K562 (cell line): Measurements from ENCODE around the gene GAA. TPM values are rescaled to one million over a fixed set of nuclear protein-coding genes. Genes with fewer than 3 reads are reported as not detected.

Source experiments
- ATAC-seq: fragments of 200-7000 bp; cut with Tn5 transposase; 3 replicates; pipeline ENCODE4 v1.9.1; 2020; ENCODE audit warnings: moderate library complexity
- BruUV-seq: library from RNA; stranded (reverse); fragments of 400-500 nt; replicated peaks from 2 replicates; lab custom pipeline; 2021; lab: Mats Ljungman, UMichigan
- CTCF ChIA-PET: fragments of 300-600 bp; formaldehyde crosslinking; extraction: SDS; loops from one replicate; lab custom pipeline; 2021; ENCODE audit warnings: low intra/inter-chr PET ratio; lab: Yijun Ruan, JAX
- POLR2A ChIA-PET: fragments of 300-600, 350-650 bp; sonication (Branson Sonifier 250); formaldehyde crosslinking; extraction: SDS; loops from one replicate; lab custom pipeline; 2021; ENCODE audit warnings: antibody characterized with exemption, inconsistent platforms; lab: Yijun Ruan, JAX
- DNase-seq, 4 experiments: peaks; one replicate each; pipeline versions ENCODE4 v3.0.0 to v3.0.0-alpha.2; 2011 to 2018; ENCODE audit warnings: low spot score in 3 of 4, mixed read lengths in 3 of 4; ENCODE audit errors: extremely low read depth in 1 of 4
- FAIRE-seq: peaks from 2 replicates; lab custom pipeline; 2011; peaks lifted over from hg19 to GRCh38; lab: Jason Lieb, UNC
- H2AFZ ChIP-seq: 2 replicates; pipeline ENCODE4 v1.6.0; 2011; ENCODE audit warnings: low read depth, low read length, control low read depth, inconsistent platforms
- H3K27ac ChIP-seq: fragments of 200-600 bp; 3 replicates; pipeline ENCODE4 v1.8.0; 2011; ENCODE audit warnings: low read depth, mild to moderate bottlenecking, control low read depth, inconsistent platforms, low read length, moderate library complexity, mixed read lengths; ENCODE audit errors: extremely low read depth
- H3K27me3 ChIP-seq, 2 experiments: fragments of 300-600 bp in 1 of 2; 2 replicates in 1 of 2; 3 replicates in 1 of 2; pipeline versions ENCODE4 v1.6.0 to v1.8.0; 2011; ENCODE audit warnings: inconsistent platforms in 2 of 2, low read length in 2 of 2, mild to moderate bottlenecking in 1 of 2, mixed read lengths in 1 of 2, moderate library complexity in 1 of 2; ENCODE audit not compliant: control insufficient read depth in 2 of 2, insufficient read depth in 2 of 2
- H3K36me3 ChIP-seq: fragments of 300-600 bp; 3 replicates; pipeline ENCODE4 v1.8.0; 2011; ENCODE audit warnings: mild to moderate bottlenecking, low read length, inconsistent platforms; ENCODE audit not compliant: control insufficient read depth, insufficient read depth
- H3K4me1 ChIP-seq, 2 experiments: fragments of 200-600 bp in 1 of 2; replicated peaks in 1 of 2; 2 replicates in 1 of 2; 3 replicates in 1 of 2; pipeline versions ENCODE4 v1.5.1 to v1.8.0; 2011; ENCODE audit warnings: inconsistent platforms in 2 of 2, low read length in 2 of 2, mild to moderate bottlenecking in 1 of 2, mixed read lengths in 1 of 2, moderate library complexity in 1 of 2; ENCODE audit not compliant: control insufficient read depth in 2 of 2, insufficient read depth in 2 of 2
- H3K4me2 ChIP-seq: 2 replicates; pipeline ENCODE4 v1.6.1; 2011; ENCODE audit warnings: low read length, control low read depth, inconsistent platforms, mixed read lengths; ENCODE audit not compliant: insufficient read depth
- H3K4me3 ChIP-seq: fragments of 200-600 bp; sonication (generic), shearing (Covaris generic); 2 replicates; pipeline ENCODE4 v1.5.1; 2016; ENCODE audit warnings: control low read depth, inconsistent platforms
- H3K79me2 ChIP-seq: fragments of 200-600 bp; 3 replicates; pipeline ENCODE4 v1.8.0; 2011; ENCODE audit warnings: low read length, inconsistent platforms; ENCODE audit not compliant: control insufficient read depth, insufficient read depth
- H3K9ac ChIP-seq, 2 experiments: 2 replicates each; pipeline versions ENCODE4 v1.6.0 to v1.6.1; 2011; ENCODE audit warnings: low read depth in 2 of 2, low read length in 2 of 2, control low read depth in 1 of 2, inconsistent platforms in 1 of 2, mild to moderate bottlenecking in 1 of 2, mixed read lengths in 1 of 2; ENCODE audit not compliant: insufficient read depth in 1 of 2
- H3K9me1 ChIP-seq: one replicate; pipeline ENCODE4 v1.6.0; 2011; ENCODE audit warnings: inconsistent platforms, mild to moderate bottlenecking, low read length, moderate library complexity; ENCODE audit not compliant: control insufficient read depth, insufficient read depth
- H3K9me3 ChIP-seq: replicated peaks from 2 replicates; pipeline ENCODE4 v1.5.1; 2011; ENCODE audit warnings: low read depth, low read length, inconsistent platforms; ENCODE audit not compliant: control insufficient read depth, insufficient read depth
- H4K20me1 ChIP-seq: replicated peaks from 2 replicates; pipeline ENCODE4 v1.6.1; 2011; ENCODE audit warnings: low read length, inconsistent platforms, mixed read lengths; ENCODE audit not compliant: control insufficient read depth, insufficient read depth
- JUN ChIP-seq, 2 experiments: sonication (generic) in 1 of 2; formaldehyde crosslinking in 1 of 2; IDR thresholded peaks; 2 replicates each; pipeline versions ENCODE4 v1.6.1 to v1.8.0; 2012 to 2022; ENCODE audit warnings: borderline replicate concordance in 2 of 2, mild to moderate bottlenecking in 2 of 2, improper control_type of control experiment in 1 of 2, low read depth in 1 of 2, low read length in 1 of 2, missing genetic modification reagents in 1 of 2
- PHB ChIP-seq: fragments of 250-450 bp; sonication (Bioruptor Pico); IDR thresholded peaks from 2 replicates; pipeline ENCODE4 v1.5.0; 2021
- TSHZ1 ChIP-seq: fragments of 250-450 bp; sonication (Bioruptor Pico); IDR thresholded peaks from 2 replicates; pipeline ENCODE4 v1.4.0; 2020; ENCODE audit warnings: mild to moderate bottlenecking, moderate library complexity
- WGBS: fragments of 100-300 bp; shearing (Covaris generic); methylation state at CpG from one replicate; pipeline ENCODE4 v1.1.6; 2016; ENCODE audit warnings: low coverage, mixed read lengths; ENCODE audit not compliant: insufficient coverage; ENCODE audit errors: missing lambda C conversion rate; 5-methylcytosine and 5-hydroxymethylcytosine counted together
- in situ Hi-C: fragments of 300-500 bp; cut with MboI; formaldehyde crosslinking; loops from 4 replicates; pipeline ENCODE4 v1.15.0; 2018; ENCODE audit warnings: inconsistent platforms, mixed read lengths
- intact Hi-C: fragments of 100-400 bp; cut with micrococcal nuclease; formaldehyde crosslinking; loops from 2 replicates; pipeline ENCODE4 v1.14.2; 2022
- polyA plus RNA-seq, 8 experiments: library from polyadenylated mRNA; depleted of rRNA in 4 of 8; stranded (reverse) in 5 of 8; unstranded in 3 of 8; fragments of >200 nt; fragmentation: Nextera tagmentation in 2 of 8; fragmentation: Illumina TruSeq in 1 of 8; extraction: Ambion mirVana in 2 of 8; extraction: Trizol in 1 of 8; gene quantifications; 2 replicates each; pipeline versions ENCODE4 v1.2.1 to v1.2.3, GENCODE V29; 2011 to 2014; ENCODE audit warnings: inconsistent platforms in 1 of 8, missing spikeins in 1 of 8
- total RNA-seq, 7 experiments: library from RNA; depleted of rRNA in 6 of 7; stranded (reverse); fragments of >200 nt in 6 of 7; fragmentation: Illumina TruSeq in 2 of 7; extraction: Trizol in 2 of 7; gene quantifications; 2 replicates each; pipeline versions ENCODE4 v1.2.1 to v1.2.3, GENCODE V29; 2011 to 2021; ENCODE audit warnings: low replicate concordance in 1 of 7

Gene GAA
- total and polyA plus RNA-seq, 9 of the 15 experiments (the other 6 are each of a cell fraction or from before 2014, with no cell fraction given), result 0.15 to 6.4 (median 1.7) TPM

GRCh38 chr17:80117491-80118401 is 16.4 kb downstream of the GAA start:
- no peak for FAIRE-seq

More at GRCh38 chr17:80117491-80118401, 16.4 kb downstream of the GAA start:
- TF ChIP-seq PHB (CRISPR knock-in tag), result no peak
- no peak for TF ChIP-seq JUN (IDR thresholded peaks at IDR 0.05; ENCODE audit: borderline replicate concordance, low read depth, low read length)
- no peak for TF ChIP-seq JUN (CRISPR knock-in tag; IDR thresholded peaks at IDR 0.05; ENCODE audit: borderline replicate concordance)
- TF ChIP-seq TSHZ1, result no peak
- peaks cover 46 to 63% of the 10 kb centered on the region in 2 experiments for H3K27me3 ChIP-seq
- H4K20me1 ChIP-seq, result no peaks in the 10 kb centered on the region
- in situ Hi-C loops, result no loop called here
- WGBS, result 13% methylated on average over 31 of the region's 31 CpGs
- CTCF ChIA-PET, result no interaction called here
- H3K4me1 ChIP-seq, result peaks cover 0 to 40% of the 10 kb centered on the region in 2 experiments; a peak in 2 of 5 replicates
- H3K9me3 ChIP-seq, result 0 out of 2 replicates have a peak, but pooled peaks cover 5% of the 10 kb centered on the region
- H3K27ac ChIP-seq, result no peak overlapping the region
- H3K4me2 ChIP-seq, result no peak overlapping the region
- H3K9me1 ChIP-seq, result no peaks in the 10 kb centered on the region
- no peak overlapping the region for H2AFZ ChIP-seq
- DNase-seq (no peak), ATAC-seq (peak; percentile 13; the same call in 1 of the 3 replicates)
- H3K4me3 ChIP-seq, result no peak overlapping the region
- POLR2A ChIA-PET, result interaction anchor here (1.4 to 2.2 kb wide), 2 partner anchors 10 to 24 kb away, joined by 4 to 7 read pairs; no protein-coding TSS in a partner anchor
- H3K79me2 ChIP-seq, result no peaks in the 10 kb centered on the region
- peak overlapping the region in 1 of 2 experiments; percentile 52; a peak in 2 of 4 replicates for H3K9ac ChIP-seq
- no TSS peak for BruUV-seq
- no peaks in the 10 kb centered on the region for H3K36me3 ChIP-seq
- intact Hi-C loops, result no loop called here
